GM12878 (cell line): Measurements from ENCODE around the gene SEBOX. TPM values are rescaled to one million over a fixed set of nuclear protein-coding genes. Genes with fewer than 3 reads are reported as not detected.

ENCODE experiments used
- ATF2 ChIP-seq: IDR thresholded peaks from 2 replicates; pipeline ENCODE4 v1.6.1; 2012; ENCODE audit warnings: low read length, inconsistent platforms
- ATF3 ChIP-seq: IDR thresholded peaks from 2 replicates; pipeline ENCODE4 v1.6.1; 2011; ENCODE audit warnings: low read depth, mild to moderate bottlenecking, low read length, moderate library complexity, borderline replicate concordance; ENCODE audit errors: extremely low read depth
- BMI1 ChIP-seq: fragments of 450-650 bp; IDR thresholded peaks from 2 replicates; pipeline ENCODE4 v1.6.1; 2016; ENCODE audit warnings: mild to moderate bottlenecking, moderate library complexity, borderline replicate concordance
- E2F4 ChIP-seq: IDR thresholded peaks from 2 replicates; pipeline ENCODE4 v1.6.1; 2012; ENCODE audit warnings: low read depth, low read length, improper control_type of control experiment
- IKZF2 ChIP-seq, 2 experiments: fragments of 450-650 bp; IDR thresholded peaks; 2 replicates each; pipeline ENCODE4 v1.6.1; 2017; ENCODE audit warnings: mild to moderate bottlenecking in 2 of 2, moderate library complexity in 2 of 2
- MTA2 ChIP-seq: fragments of 450-650 bp; IDR thresholded peaks from 2 replicates; pipeline ENCODE4 v1.6.1; 2016; ENCODE audit warnings: low read depth, mild to moderate bottlenecking, moderate library complexity
- NFYB ChIP-seq: IDR thresholded peaks from 2 replicates; pipeline ENCODE4 v1.6.1; 2011; ENCODE audit warnings: low read depth, mild to moderate bottlenecking, low read length, improper control_type of control experiment, moderate library complexity; ENCODE audit not compliant: insufficient read depth
- PAX5 ChIP-seq: IDR thresholded peaks from 2 replicates; pipeline ENCODE4 v1.6.1; 2011; ENCODE audit warnings: low read depth, low read length, borderline replicate concordance
- POLR2AphosphoS5 ChIP-seq: IDR thresholded peaks from 2 replicates; pipeline ENCODE4 v1.6.1; 2011; ENCODE audit warnings: mild to moderate bottlenecking, low read length, inconsistent platforms
- SRF ChIP-seq, 2 experiments: IDR thresholded peaks; 2 replicates each; pipeline ENCODE4 v1.6.1; 2011; ENCODE audit warnings: low read depth in 2 of 2, low read length in 2 of 2, mild to moderate bottlenecking in 1 of 2, moderate library complexity in 1 of 2
- TARDBP ChIP-seq: IDR thresholded peaks from 2 replicates; pipeline ENCODE4 v1.6.1; 2016; ENCODE audit warnings: borderline replicate concordance
- TCF12 ChIP-seq: IDR thresholded peaks from 2 replicates; pipeline ENCODE4 v1.6.1; 2011; ENCODE audit warnings: low read depth, mild to moderate bottlenecking, low read length
- USF2 ChIP-seq: IDR thresholded peaks from 2 replicates; pipeline ENCODE4 v1.6.1; 2011; ENCODE audit warnings: low read depth, low read length, improper control_type of control experiment, borderline replicate concordance
- ZBED1 ChIP-seq: IDR thresholded peaks from 2 replicates; pipeline ENCODE4 v1.6.1; 2016; ENCODE audit warnings: borderline replicate concordance
- ZBTB40 ChIP-seq: fragments of 450-650 bp; IDR thresholded peaks from 2 replicates; pipeline ENCODE4 v1.6.1; 2016; ENCODE audit warnings: mild to moderate bottlenecking, moderate library complexity, borderline replicate concordance
- ZNF24 ChIP-seq: fragments of 450-650 bp; IDR thresholded peaks from 2 replicates; pipeline ENCODE4 v1.6.1; 2017; ENCODE audit warnings: antibody characterized with exemption, mild to moderate bottlenecking
- ZNF384 ChIP-seq: IDR thresholded peaks from 2 replicates; pipeline ENCODE4 v1.6.1; 2012; ENCODE audit warnings: low read depth, mild to moderate bottlenecking, low read length, improper control_type of control experiment, borderline replicate concordance
- ZSCAN29 ChIP-seq: fragments of 450-650 bp; IDR thresholded peaks from 2 replicates; pipeline ENCODE4 v1.6.1; 2017; ENCODE audit warnings: mild to moderate bottlenecking, moderate library complexity
- polyA plus RNA-seq, 11 experiments: library from polyadenylated mRNA; depleted of rRNA in 4 of 11; unstranded in 6 of 11; stranded (reverse) in 5 of 11; fragments of >200 nt; fragmentation: Nextera tagmentation in 4 of 11; fragmentation: Illumina TruSeq in 1 of 11; extraction: Ambion mirVana in 4 of 11; extraction: Trizol in 1 of 11; gene quantifications; 1 replicate in 1 of 11; 2 replicates in 10 of 11; pipeline versions ENCODE4 v1.2.1 to v1.2.3, GENCODE V29; 2011 to 2016; ENCODE audit warnings: inconsistent platforms in 2 of 11, missing spikeins in 2 of 11, low read depth in 1 of 11
- total RNA-seq, 4 experiments: library from RNA; depleted of rRNA in 3 of 4; stranded (reverse); fragments of >200 nt in 3 of 4; fragmentation: Illumina TruSeq in 1 of 4; extraction: Trizol in 1 of 4; gene quantifications; 2 replicates each; pipeline versions ENCODE4 v1.2.1 to v1.2.3, GENCODE V29; 2013 to 2021

Gene SEBOX
- total and polyA plus RNA-seq, 10 of the 15 experiments (the other 5 are each of a cell fraction or from before 2014, with no cell fraction given), result not detected

- TF ChIP-seq E2F4, result no peak
- no peak for TF ChIP-seq NFYB
- no peak for TF ChIP-seq ZSCAN29
- no peak for TF ChIP-seq BMI1
- TF ChIP-seq ZNF24, result no peak
- no peak for TF ChIP-seq ATF3
- TF ChIP-seq POLR2AphosphoS5, result no peak
- TF ChIP-seq IKZF2 (IDR thresholded peaks at IDR 0.05), result peak in 1 of 2 experiments; percentile 26; a peak in 1 of 4 replicates
- TF ChIP-seq ZNF384, result no peak
- TF ChIP-seq TARDBP, result no peak
- TF ChIP-seq MTA2, result peak; percentile 40; the same call in 1 of the 2 replicates
- TF ChIP-seq ATF2, result peak; percentile 48; the same call in 1 of the 2 replicates
- TF ChIP-seq TCF12, result 0 out of 2 replicates have a peak, but pooled peaks have one; percentile 27
- no peak for TF ChIP-seq ZBED1
- no peak for TF ChIP-seq SRF (IDR thresholded peaks at IDR 0.05; ENCODE audit: low read depth in 2 of 2, low read length in 2 of 2)
- no peak for TF ChIP-seq ZBTB40
- TF ChIP-seq PAX5, result 0 out of 2 replicates have a peak, but pooled peaks have one; percentile 35
- TF ChIP-seq USF2, result peak; percentile 9; the same call in 1 of the 2 replicates
These were observed 37.9 kb downstream of the SEBOX start (continued) for GRCh38 chr17:28327031-28327607.
